GM12878 (cell line): Measurements from ENCODE around the gene GUCA1A. TPM values are rescaled to one million over a fixed set of nuclear protein-coding genes. Genes with fewer than 3 reads are reported as not detected.

ENCODE experiments used
- ATAC-seq: fragments of 200-7000 bp; cut with Tn5 transposase; 3 replicates; pipeline ENCODE4 v1.9.1; 2020; ENCODE audit warnings: mild to moderate bottlenecking, moderate library complexity
- BruUV-seq: library from RNA; stranded (reverse); fragments of 400-500 nt; replicated peaks from 2 replicates; lab custom pipeline; 2021; lab: Mats Ljungman, UMichigan
- CTCF ChIA-PET: fragments of 300-600 bp; sonication (Branson Sonifier 250); formaldehyde crosslinking; extraction: SDS; loops from one replicate; lab custom pipeline; 2021; ENCODE audit warnings: inconsistent platforms; lab: Yijun Ruan, JAX
- POLR2A ChIA-PET: fragments of 350-600 bp; formaldehyde crosslinking; extraction: SDS; loops from one replicate; lab custom pipeline; 2021; ENCODE audit warnings: inconsistent platforms; lab: Charles Lee
- RAD21 ChIA-PET: fragments of 300-600 bp; sonication (Branson Sonifier 250); formaldehyde crosslinking; loops from one replicate; lab custom pipeline; 2023; ENCODE audit warnings: antibody characterized with exemption; ENCODE audit not compliant: unreplicated experiment; lab: Charles Lee
- SMC1A ChIA-PET: fragments of 300-600 bp; sonication (Branson Sonifier 250); formaldehyde crosslinking; loops from one replicate; lab custom pipeline; 2023; ENCODE audit not compliant: unreplicated experiment, uncharacterized antibody; lab: Charles Lee
- DNase-seq: peaks from one replicate; pipeline ENCODE4 v3.0.0-alpha.2; 2011; ENCODE audit warnings: low read depth, low spot score
- FAIRE-seq: peaks from 3 replicates; lab custom pipeline; 2011; peaks lifted over from hg19 to GRCh38; lab: Jason Lieb, UNC
- H2AFZ ChIP-seq: 2 replicates; pipeline ENCODE4 v1.6.0; 2011; ENCODE audit warnings: low read depth, low read length, control low read depth; ENCODE audit not compliant: control insufficient read depth
- H3K27ac ChIP-seq: 2 replicates; pipeline ENCODE4 v1.5.1; 2011; ENCODE audit warnings: control low read depth; ENCODE audit not compliant: control insufficient read depth, insufficient read depth
- H3K27me3 ChIP-seq, 2 experiments: replicated peaks in 1 of 2; 2 replicates each; pipeline versions ENCODE4 v1.6.0 to v1.6.1; 2011; ENCODE audit warnings: low read length in 1 of 2; ENCODE audit not compliant: control insufficient read depth in 2 of 2, insufficient read depth in 2 of 2
- H3K36me3 ChIP-seq, 2 experiments: 2 replicates each; pipeline ENCODE4 v1.5.1; 2011; ENCODE audit warnings: low read length in 1 of 2; ENCODE audit not compliant: control insufficient read depth in 2 of 2, insufficient read depth in 2 of 2
- H3K4me1 ChIP-seq: 2 replicates; pipeline ENCODE4 v1.6.1; 2011; ENCODE audit warnings: mild to moderate bottlenecking, low read length, moderate library complexity, mixed read lengths; ENCODE audit not compliant: control insufficient read depth, insufficient read depth
- H3K4me2 ChIP-seq: 2 replicates; pipeline ENCODE4 v1.6.0; 2011; ENCODE audit warnings: control low read depth; ENCODE audit not compliant: control insufficient read depth, insufficient read depth
- H3K4me3 ChIP-seq: fragments of 200-600 bp; sonication (generic); 2 replicates; pipeline ENCODE4 v1.5.1; 2016
- H3K79me2 ChIP-seq: 2 replicates; pipeline ENCODE4 v1.6.0; 2011; ENCODE audit warnings: low read length; ENCODE audit not compliant: control insufficient read depth, insufficient read depth
- H3K9ac ChIP-seq: 2 replicates; pipeline ENCODE4 v1.8.0; 2011; ENCODE audit warnings: low read length, control low read depth, mixed read lengths; ENCODE audit not compliant: control insufficient read depth, insufficient read depth
- H3K9me3 ChIP-seq: replicated peaks from 3 replicates; pipeline ENCODE4 v1.5.1; 2011; ENCODE audit warnings: mild to moderate bottlenecking, low read length; ENCODE audit not compliant: control insufficient read depth, insufficient read depth
- H4K20me1 ChIP-seq: 2 replicates; pipeline ENCODE4 v1.6.0; 2011; ENCODE audit not compliant: control insufficient read depth, insufficient read depth
- GATAD2B ChIP-seq: fragments of 450-650 bp; conservative IDR thresholded peaks from 2 replicates; pipeline ENCODE4 v1.6.1; 2017; ENCODE audit warnings: low read depth, mild to moderate bottlenecking, moderate library complexity
- KDM1A ChIP-seq: fragments of 200-600 bp; sonication (generic); IDR thresholded peaks from 2 replicates; pipeline ENCODE4 v1.6.1; 2016; ENCODE audit warnings: borderline replicate concordance
- NRF1 ChIP-seq: conservative IDR thresholded peaks from 2 replicates; pipeline ENCODE4 v1.6.1; 2011; ENCODE audit warnings: mild to moderate bottlenecking, low read depth, low read length, improper control_type of control experiment
- PAX5 ChIP-seq: IDR thresholded peaks from 2 replicates; pipeline ENCODE4 v1.6.1; 2011; ENCODE audit warnings: low read depth, low read length, borderline replicate concordance
- RFX5 ChIP-seq: IDR thresholded peaks from 2 replicates; pipeline ENCODE4 v1.6.1; 2011; ENCODE audit warnings: low read depth, low read length, improper control_type of control experiment
- SMAD1 ChIP-seq: fragments of 450-650 bp; IDR thresholded peaks from 2 replicates; pipeline ENCODE4 v1.6.1; 2018; ENCODE audit warnings: mild to moderate bottlenecking, low read depth; ENCODE audit not compliant: partially characterized antibody
- WGBS: methylation state at CpG from one replicate; pipeline ENCODE4 v1.1.6; 2016; ENCODE audit warnings: low lambda C conversion rate; ENCODE audit not compliant: insufficient replicate concordance, insufficient coverage; ENCODE audit errors: missing lambda C conversion rate; 5-methylcytosine and 5-hydroxymethylcytosine counted together
- in situ Hi-C: fragments of 300-500 bp; cut with MboI; formaldehyde crosslinking; loops from 9 replicates; pipeline ENCODE4 v1.14.3; 2018; ENCODE audit warnings: mixed read lengths
- intact Hi-C: fragments of 100-400 bp; cut with micrococcal nuclease; formaldehyde crosslinking; loops from one replicate; pipeline ENCODE4 v1.14.2; 2022; ENCODE audit not compliant: unreplicated experiment
- polyA plus RNA-seq, 11 experiments: library from polyadenylated mRNA; depleted of rRNA in 4 of 11; unstranded in 6 of 11; stranded (reverse) in 5 of 11; fragments of >200 nt; fragmentation: Nextera tagmentation in 4 of 11; fragmentation: Illumina TruSeq in 1 of 11; extraction: Ambion mirVana in 4 of 11; extraction: Trizol in 1 of 11; gene quantifications; 1 replicate in 1 of 11; 2 replicates in 10 of 11; pipeline versions ENCODE4 v1.2.1 to v1.2.3, GENCODE V29; 2011 to 2016; ENCODE audit warnings: inconsistent platforms in 2 of 11, missing spikeins in 2 of 11, low read depth in 1 of 11
- total RNA-seq, 4 experiments: library from RNA; depleted of rRNA in 3 of 4; stranded (reverse); fragments of >200 nt in 3 of 4; fragmentation: Illumina TruSeq in 1 of 4; extraction: Trizol in 1 of 4; gene quantifications; 2 replicates each; pipeline versions ENCODE4 v1.2.1 to v1.2.3, GENCODE V29; 2013 to 2021
- TF ChIP-seq, protein P1 (sequence below): fragments of 150-350 bp; IDR thresholded peaks from 2 replicates; pipeline ENCODE4 v1.6.1; 2016; ENCODE audit warnings: low read depth, low read length
- TF ChIP-seq, protein P2 (sequence below): fragments of 450-650 bp; IDR thresholded peaks from 2 replicates; pipeline ENCODE4 v1.6.1; 2017; ENCODE audit warnings: mild to moderate bottlenecking

The GUCA1A gene
- total and polyA plus RNA-seq, 10 of the 15 experiments (the other 5 are each of a cell fraction or from before 2014, with no cell fraction given): not detected

GRCh38 chr6:42138190-42138589 is 35.0 kb upstream of the GUCA1A start:
- SMC1A ChIA-PET: no interaction called here
- H3K4me3 ChIP-seq: no peak overlapping the region
- WGBS: 89% methylated on average over 6 of the region's 6 CpGs
- POLR2A ChIA-PET: no interaction called here
- CTCF ChIA-PET: interaction anchor here (0.6 to 1.6 kb wide), 7 partner anchors 11 to 804 kb away, joined by 3 to 9 read pairs (median 3); no protein-coding TSS in a partner anchor
- H4K20me1 ChIP-seq: no peaks in the 10 kb centered on the region
- H3K4me2 ChIP-seq: no peak overlapping the region
- H3K27ac ChIP-seq: no peak overlapping the region
- no peaks in the 10 kb centered on the region for H3K36me3 ChIP-seq
- peaks cover 4% of the 10 kb centered on the region; the same call in 1 of the 2 replicates for H3K4me1 ChIP-seq
- H3K9me3 ChIP-seq: no peaks in the 10 kb centered on the region
- TF ChIP-seq RFX5 (no peak), PAX5 (no peak), KDM1A (no peak), SMAD1 (no peak), NRF1 (no peak), GATAD2B (no peak)
- TF ChIP-seq, protein P1, sequence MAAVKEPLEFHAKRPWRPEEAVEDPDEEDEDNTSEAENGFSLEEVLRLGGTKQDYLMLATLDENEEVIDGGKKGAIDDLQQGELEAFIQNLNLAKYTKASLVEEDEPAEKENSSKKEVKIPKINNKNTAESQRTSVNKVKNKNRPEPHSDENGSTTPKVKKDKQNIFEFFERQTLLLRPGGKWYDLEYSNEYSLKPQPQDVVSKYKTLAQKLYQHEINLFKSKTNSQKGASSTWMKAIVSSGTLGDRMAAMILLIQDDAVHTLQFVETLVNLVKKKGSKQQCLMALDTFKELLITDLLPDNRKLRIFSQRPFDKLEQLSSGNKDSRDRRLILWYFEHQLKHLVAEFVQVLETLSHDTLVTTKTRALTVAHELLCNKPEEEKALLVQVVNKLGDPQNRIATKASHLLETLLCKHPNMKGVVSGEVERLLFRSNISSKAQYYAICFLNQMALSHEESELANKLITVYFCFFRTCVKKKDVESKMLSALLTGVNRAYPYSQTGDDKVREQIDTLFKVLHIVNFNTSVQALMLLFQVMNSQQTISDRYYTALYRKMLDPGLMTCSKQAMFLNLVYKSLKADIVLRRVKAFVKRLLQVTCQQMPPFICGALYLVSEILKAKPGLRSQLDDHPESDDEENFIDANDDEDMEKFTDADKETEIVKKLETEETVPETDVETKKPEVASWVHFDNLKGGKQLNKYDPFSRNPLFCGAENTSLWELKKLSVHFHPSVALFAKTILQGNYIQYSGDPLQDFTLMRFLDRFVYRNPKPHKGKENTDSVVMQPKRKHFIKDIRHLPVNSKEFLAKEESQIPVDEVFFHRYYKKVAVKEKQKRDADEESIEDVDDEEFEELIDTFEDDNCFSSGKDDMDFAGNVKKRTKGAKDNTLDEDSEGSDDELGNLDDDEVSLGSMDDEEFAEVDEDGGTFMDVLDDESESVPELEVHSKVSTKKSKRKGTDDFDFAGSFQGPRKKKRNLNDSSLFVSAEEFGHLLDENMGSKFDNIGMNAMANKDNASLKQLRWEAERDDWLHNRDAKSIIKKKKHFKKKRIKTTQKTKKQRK: no peak
- TF ChIP-seq, protein P2, sequence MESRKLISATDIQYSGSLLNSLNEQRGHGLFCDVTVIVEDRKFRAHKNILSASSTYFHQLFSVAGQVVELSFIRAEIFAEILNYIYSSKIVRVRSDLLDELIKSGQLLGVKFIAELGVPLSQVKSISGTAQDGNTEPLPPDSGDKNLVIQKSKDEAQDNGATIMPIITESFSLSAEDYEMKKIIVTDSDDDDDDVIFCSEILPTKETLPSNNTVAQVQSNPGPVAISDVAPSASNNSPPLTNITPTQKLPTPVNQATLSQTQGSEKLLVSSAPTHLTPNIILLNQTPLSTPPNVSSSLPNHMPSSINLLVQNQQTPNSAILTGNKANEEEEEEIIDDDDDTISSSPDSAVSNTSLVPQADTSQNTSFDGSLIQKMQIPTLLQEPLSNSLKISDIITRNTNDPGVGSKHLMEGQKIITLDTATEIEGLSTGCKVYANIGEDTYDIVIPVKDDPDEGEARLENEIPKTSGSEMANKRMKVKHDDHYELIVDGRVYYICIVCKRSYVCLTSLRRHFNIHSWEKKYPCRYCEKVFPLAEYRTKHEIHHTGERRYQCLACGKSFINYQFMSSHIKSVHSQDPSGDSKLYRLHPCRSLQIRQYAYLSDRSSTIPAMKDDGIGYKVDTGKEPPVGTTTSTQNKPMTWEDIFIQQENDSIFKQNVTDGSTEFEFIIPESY: no peak
- TF ChIP-seq, all 136 proteins: peak for 0
- H2AFZ ChIP-seq: no peak overlapping the region
- in situ Hi-C loops (no loop called here), intact Hi-C loops (no loop called here)
- RAD21 ChIA-PET: no interaction called here
- no peak for FAIRE-seq
- H3K9ac ChIP-seq: no peak overlapping the region
- no peak for DNase-seq
- no TSS peak for BruUV-seq
- H3K79me2 ChIP-seq: no peaks in the 10 kb centered on the region
- peaks cover 3 to 5% of the 10 kb centered on the region in 2 experiments for H3K27me3 ChIP-seq
- ATAC-seq: no peak
